HG03139 (cell line): ENCODE measurements around the gene MKLN1.
A peak's percentile ranks its signal among the peaks of the same experiment; 100 is the strongest.

Source experiments
- ATAC-seq: cut with Tn5 transposase; IDR thresholded peaks from one replicate; pipeline ENCODE4 v1.9.1; 2021; ENCODE audit not compliant: unreplicated experiment

The MKLN1 gene

DNA sequence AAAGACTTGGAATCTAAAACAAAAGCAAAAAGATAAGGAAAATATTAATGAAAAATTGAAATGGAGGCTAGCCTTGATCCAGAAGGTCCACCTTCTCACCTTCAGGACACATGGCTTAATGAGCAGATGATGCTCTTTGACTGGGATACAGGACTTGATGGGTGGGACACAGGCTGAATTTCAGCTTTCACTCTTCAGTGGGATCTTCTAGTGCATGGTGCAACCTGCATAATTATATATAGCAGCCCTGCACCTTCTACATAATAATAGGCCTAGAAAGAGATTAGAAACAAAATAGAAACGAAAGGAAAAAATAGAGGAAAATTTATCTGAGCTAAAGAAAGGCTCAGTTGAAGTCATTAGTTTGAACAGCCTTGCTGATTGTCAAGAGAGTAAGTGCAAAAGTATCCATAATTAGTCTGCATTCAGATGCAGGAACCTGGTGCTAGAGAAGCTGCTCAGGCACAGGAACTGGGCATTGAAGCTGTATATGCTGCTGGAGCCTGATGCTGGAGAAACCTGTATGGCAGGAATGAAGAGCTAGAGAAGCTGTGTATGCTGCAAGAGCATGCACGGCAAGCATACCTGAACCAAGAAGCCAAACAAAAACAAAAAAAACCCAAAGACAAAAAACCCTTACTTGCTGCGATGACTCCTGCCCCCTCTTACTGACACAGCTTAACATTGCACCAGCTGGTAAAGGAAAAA, 19.4 kb downstream of the MKLN1 start:
- ATAC-seq, result no peak

DNA sequence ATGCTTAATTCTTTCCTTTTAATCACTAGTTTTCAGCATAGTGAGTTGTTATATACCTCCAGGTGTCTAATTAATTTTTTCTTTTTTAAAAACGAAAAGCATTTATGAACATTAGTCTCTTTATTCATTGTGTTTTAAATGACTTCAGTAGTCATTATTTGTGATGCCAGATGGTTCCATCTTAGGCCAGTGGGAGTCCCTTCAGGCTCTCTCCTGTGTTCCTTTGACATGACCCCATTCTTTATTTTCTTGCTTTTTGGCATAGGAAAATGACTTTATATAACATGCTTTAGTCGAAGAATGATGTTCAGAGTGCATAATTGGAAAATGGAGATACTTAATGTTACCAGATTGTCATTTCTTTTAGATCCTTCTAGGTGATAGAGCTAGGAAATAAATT, 24.4 kb downstream of the MKLN1 start:
- no peak for ATAC-seq

DNA sequence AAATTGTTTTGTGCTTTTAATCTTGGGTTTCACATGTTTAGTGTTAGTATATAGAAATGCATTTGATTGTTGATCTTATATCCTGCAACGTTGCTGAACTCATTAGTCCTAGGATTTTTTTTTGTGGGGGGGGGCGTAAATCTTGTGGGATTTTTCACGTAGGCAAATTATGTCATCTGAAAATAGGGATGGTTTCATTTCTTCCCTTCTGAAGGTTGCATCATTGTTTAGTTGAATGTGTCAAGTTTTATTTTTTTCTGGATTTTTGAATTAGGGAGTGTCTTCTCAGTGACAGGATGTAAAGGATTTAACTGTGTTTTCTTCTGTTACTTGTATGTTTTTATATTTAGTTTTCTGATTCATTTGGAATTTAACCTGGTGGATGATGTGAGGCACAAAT, 26.7 kb downstream of the MKLN1 start:
- no peak for ATAC-seq

DNA sequence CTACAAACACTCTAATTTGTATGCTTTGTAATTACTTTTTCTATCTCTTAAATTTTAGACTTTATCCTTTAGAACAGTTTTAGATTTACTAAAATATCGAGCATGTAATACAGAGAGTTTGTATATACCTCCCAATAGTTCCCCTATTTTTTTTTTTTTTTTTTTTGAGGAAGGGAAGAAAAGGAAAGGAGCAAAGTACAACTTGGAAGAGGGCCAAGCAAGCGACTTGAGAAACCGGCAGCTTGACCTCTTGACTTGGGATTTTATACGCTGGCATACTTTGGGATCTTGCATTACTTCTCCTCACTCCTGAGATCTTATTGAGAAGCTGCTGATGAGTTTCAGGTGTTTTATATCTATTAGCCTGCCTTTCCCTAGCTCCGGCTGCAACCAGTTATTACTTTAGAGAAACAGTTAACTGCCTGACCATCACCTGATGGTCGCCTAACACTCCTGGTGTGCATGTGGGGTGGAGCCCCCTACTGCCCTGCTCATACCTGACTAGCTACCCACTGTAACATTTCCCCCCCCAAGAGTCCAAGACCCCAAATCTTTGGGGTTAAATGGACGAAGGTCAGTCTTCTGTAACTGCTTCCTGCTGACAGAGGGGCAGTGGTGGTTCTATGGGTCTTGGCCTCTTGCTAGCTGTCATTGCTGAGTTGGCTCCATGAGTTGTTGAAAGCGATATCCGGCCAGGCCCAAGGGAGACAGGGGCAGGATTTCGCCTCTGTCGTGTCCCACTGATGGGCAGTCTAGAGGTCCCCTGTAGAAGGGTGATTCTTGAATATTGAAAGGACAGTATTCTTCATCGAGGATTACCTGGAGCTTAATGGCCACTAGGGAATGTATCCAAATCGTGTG, 28.5 kb downstream of the MKLN1 start:
- no peak for ATAC-seq

DNA sequence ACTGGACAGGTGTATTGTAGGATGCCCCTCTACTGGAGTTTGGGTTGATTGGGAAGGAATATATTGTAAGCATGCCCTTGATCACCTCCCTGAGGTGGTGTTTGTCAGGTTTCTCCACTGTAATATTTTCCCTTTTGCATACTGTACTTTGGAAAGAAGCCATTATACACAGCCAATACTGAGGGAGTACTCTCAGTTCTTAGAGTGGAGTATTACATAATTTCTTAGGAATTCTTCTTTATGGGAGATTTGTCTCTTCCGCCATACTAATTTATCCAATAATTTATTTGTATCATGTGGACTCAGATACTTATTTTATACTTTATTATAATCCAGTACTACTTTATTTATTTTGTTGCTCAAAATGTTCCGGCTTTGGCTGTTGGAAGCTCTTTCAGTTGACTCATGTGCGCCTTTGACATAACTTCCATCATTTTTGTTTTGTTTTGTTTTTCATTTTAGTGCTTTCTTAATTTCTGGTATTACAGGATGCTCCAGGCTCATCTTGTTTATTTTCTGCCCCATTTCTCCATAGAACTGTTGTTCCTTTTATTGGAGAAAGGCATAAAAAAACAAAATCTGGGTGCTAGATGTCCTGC, 29.7 kb downstream of the MKLN1 start:
- no peak for ATAC-seq

DNA sequence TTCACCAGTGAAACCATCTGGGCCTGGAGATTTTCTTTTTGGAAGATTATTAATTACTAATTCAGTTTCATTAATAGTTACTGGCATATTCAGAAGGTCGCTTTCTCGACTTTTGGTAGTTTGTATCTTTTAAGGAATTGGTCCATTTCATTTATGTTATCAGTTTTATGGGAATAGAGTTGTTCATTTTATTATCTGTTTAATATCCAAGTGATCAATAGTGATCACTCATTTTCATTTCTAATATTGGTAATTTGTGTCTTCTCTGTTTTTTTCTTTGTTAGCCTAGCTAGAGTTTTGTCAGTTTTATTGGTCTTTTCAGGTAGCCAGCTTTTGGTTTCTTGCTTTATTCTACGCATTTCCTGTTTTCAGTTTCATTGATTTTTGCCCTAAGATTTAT, 31.0 kb downstream of the MKLN1 start:
- no peak for ATAC-seq

DNA sequence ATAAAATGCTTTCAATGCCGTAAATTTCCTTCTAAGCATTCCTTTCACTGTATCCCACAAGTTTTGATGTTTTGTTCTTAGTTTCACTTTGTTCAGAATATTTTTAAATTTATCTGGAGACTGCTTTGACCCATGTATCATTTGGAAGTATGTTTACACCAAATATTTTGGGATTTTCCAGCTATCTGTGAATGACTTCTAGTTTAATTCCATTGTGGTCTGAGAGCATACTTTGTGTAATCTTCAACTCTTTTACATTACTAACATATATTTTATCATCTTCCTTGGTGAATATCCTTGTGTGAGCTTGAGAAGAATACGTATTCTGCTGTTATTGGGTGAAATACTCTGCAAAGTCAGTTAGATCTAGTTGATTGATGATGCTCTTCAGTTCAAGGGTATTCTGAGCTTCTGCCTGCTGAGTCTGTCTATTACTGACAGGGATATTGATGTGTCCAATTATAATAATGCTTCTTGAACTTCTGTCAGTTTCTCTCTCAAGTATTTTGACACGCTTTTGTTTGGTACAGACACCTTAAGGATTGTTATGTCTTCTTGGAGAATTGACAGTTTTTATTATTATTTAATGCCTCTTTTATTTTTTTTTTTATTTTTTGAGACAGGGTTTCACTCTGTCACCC, 31.6 kb downstream of the MKLN1 start:
- no peak for ATAC-seq

DNA sequence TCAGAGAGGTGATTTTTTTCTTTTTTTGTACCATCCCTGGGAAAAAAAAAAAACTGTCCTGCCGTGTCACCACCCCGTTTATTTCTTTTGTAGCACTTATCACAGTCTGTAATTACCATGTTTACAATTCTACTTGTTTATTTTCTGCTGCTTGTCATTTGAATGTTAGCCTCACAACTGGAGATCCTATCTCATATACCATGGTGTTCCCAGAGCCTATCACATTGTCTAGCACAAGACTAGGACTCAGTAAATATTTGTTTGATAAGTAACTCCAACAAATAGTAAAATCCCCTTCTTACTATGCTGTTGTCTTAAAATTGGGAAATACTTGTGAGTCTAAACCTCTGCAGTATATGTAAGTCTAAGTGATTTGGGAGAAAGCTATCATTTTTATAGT, 36.0 kb downstream of the MKLN1 start:
- ATAC-seq, result no peak

DNA sequence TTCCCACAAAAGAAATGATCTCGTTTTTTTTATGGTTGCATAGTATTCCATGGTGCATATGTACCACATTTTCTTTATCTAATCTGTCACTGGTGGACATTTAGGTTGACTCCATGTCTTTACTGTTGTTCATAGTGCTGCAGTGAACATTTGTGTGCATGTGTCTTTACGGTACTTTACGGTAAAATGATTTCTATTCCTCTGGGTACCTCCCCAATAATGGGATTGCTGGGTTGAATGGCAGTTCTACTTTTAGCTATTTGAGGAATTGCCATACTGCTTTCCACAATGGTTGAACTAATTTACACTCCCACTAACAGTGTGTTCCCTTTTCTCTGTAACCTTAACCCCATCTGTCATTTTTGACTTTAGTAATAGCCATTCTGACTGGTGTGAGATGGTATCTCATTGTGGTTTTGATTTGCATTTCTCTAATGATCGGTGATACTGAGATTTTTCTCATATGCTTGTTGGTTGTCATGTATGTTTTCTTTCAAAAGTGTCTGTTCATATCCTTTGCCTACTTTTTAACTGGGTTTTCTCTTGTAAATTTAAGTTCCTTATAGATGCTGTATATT, 37.2 kb downstream of the MKLN1 start:
- ATAC-seq, result no peak

DNA sequence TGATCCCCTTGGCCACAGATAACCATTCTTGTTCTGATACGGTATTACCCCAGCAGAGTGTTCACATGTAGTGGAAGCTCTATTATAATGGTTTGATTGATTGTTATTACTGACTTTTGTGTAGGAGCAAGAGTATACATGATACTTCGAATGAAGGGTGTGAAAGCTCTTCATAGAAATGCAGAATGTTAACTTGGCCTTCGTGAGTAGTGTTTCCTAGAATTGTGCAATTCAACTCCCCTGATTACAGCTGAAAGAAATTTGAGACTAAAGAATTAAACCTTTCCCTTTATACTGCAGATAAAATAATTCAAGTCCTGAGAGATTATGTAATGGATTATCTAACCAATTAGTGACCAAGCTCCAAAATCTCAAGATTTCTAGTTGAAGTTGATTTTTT, 38.2 kb downstream of the MKLN1 start:
- ATAC-seq, result no peak

DNA sequence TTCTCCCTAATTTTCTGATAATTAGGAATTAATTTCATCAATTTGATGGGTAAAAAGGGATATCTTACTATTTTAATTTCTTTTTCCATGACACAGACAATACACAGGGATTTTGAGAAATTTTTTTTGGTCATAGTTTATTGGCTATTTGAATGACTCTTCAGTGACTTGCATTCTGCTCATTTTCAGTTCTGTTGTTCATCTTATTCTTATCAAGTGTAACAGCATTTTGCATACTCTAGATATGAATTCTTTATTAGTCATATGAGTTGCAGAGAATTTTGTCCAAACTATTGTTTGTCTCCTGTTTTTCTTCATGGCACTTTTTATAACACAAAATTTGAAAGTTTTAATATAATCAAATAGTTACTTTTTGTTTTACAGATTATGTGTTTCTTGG, 41.7 kb downstream of the MKLN1 start:
- no peak for ATAC-seq

DNA sequence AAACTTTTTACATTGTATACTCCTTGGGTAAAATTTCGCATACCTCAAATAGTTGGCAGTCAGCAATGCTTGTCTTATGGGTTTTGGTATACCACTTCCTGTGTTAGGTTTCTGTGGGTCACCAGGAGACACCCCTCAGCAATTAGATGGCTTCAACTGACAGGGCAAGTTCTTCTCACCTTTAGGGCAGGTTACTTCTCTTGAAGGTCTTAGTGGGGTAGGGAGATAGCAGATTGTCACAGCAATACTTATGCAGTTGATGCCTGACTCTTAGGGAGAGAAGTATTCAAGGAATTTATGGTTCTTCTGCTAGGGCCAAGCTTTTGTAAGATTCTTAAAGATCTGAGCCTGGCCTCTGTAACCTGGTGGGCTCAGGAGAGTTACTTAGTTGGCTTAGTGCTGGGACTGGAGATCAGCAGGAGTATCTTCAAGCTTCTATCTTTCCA, 42.9 kb downstream of the MKLN1 start:
- ATAC-seq, result peak; percentile 86

DNA sequence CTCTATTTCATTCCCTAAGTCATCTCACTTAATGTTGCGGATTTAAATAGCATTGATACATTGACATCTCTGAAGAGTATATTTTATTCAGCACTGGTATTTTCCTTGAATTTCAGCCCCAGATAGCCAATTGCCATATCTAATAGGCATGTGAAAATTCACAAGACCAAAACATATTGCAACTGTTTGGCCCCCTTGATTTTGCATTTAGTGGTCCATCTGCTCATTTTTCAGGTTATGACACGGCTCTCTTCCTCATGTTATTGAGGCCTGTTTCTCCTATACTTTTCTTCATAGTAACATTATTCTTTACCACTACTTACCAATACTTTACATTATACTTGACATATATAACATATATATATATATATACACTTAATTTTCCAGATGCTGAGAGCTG, 43.7 kb downstream of the MKLN1 start:
- ATAC-seq, result no peak

DNA sequence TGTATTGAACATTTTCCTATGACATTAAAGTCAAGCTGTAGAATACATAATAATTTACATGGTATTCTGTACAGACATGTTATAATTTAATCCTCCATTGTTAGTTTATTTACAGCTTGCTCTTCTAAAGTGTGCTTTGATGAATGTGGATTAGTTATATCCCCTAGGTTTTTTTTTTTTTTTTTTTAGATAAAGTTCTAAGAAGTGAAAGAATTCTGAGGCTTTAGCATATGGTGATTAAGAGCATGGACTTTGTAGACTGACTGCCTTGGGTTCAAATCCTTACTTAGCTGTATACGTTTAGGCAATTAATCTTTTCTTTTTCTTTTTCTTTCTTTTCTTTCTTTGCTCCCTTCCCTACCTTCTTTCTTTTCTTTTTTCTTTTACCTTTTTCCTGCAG, 44.9 kb downstream of the MKLN1 start:
- no peak for ATAC-seq

DNA sequence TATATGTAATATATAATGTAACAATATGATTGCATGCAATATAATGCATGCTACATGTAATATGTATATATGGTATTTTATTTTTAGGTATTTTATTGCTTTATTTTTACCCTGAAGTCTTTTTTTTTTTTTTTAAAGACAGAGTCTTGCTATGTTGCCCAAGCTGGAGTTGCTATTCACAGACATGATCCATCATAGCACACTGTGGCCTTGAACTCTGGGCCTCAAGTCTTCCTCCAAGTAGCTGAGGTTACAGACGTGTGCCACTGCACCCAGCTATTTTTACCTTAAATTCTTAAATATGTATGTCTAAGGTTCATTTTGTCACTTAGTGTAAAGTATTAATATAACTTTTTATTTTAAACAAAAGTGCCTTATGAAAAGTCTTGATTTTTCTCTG, 47.1 kb downstream of the MKLN1 start:
- ATAC-seq, result no peak

DNA sequence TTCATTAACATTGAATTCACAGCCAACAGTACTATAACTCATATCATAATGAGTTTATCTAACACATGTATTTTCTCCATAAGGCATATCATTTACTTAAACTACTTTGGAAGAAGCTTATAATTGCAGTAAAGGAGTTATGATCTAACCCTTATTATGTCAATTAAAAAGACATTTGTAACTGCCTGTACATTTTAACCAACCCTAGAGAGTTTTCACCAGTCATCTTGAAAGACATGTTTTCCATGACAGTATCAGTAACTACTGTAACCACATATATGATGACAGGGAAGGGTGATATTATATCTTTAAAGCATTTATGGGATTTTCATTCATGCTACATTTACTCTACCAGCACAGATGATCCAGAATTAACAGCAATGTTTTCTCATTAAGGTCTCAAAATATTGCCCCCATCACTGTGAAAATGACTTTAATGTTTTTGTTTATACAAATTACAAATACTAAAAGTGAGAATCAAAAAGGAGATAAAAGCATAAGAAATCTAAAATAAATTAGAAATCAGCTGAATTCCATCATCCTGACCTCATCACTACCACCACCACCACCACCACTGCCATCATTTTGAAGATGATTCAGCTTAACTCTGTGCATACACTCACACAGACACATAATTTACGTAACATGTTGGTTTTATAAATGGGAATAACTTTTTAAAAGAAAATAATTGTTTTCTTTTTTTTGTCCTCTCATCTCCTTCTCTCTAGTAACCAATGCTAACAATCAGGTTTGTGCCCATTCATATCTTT, 53.6 kb downstream of the MKLN1 start:
- ATAC-seq, result no peak

DNA sequence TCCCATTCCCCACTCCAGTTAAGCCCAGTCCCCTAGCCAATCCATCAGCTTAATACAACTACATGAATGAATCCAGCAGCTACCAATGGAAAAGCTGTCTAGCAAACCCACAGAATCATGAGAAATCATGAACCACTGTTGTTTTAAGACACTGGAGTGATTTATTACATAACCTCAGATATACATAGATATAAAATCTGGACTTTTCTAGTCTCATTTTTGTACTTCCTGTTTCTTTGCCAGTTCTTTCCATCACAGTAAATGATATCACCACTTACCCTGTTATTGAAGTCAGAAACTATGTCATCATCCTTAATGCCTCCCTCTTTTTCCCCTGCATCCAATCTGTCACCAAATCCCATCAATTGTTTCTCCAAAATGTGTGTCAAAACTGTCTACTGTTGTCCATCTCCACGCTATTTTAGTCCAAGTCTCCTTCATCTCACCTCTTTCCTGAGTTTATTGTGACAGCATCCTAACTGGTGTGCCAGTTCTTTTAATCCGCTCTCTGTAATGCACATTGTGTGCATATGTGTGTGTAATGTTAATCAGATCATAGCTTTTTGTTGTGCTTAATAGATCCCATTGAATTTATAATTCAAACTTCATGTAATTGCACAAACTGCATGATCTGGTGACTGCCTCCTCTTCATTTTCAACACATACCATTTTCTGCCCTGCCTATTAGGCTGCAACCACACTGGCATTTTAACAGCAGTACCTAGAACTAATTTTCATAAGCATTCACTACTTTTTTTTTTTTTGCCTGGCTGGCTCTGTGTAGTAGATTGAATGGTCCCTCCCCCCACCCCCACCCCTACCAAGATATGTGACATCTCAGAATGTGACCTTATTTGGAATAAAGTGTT, 56.0 kb downstream of the MKLN1 start:
- ATAC-seq, result no peak

DNA sequence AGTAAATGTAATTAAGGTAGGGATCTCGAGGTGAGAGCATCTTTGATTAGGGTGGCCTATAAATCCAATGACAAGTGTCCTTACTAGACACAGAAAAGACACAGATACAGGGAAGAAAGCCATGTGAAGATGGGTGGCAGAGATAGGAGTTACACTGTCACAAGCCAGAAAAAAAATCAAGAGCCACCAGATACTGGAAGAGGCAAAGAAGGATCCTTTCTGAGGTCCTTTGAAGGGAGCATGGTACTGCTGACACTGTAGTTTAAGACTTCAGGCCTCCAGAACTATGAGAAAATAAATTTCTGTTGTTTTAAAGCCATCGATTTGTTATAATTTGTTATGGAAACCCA, 56.6 kb downstream of the MKLN1 start:
- ATAC-seq, result no peak

DNA sequence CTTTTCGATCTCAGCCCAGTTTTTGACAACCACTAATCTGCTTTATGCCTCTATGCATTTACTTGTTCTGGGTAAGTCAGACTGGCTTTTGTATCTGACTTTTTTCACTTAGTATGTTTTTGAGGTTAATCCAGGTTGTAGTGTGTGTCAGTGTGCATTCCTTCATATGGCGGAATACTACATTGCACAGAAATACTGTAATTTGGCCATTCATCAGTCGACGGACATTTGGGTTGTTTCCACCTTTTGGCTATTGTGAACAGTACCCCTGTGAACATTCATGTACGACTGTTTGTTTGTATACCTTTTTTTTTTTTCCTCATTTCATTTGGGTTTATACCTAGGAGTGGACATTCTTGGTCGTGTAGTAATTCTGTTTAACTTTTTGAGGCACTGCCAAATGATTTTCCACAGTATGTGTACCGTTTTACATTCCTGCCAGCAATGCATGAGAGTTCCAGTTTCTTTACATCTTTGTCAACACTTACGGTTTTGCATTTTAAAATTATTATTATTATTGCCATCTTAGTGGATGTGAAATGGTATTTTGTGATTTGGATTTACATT, 57.4 kb downstream of the MKLN1 start:
- no peak for ATAC-seq
